MM.1S (cell line): ENCODE data around the gene KLK6.

Experiments
- DNase-seq: peaks from one replicate; pipeline ENCODE4 v3.0.0-alpha.2; 2015
- H2AFZ ChIP-seq: fragments of 300-600 bp; sonication (generic); 2 replicates; pipeline ENCODE4 v1.6.0; 2016; ENCODE audit warnings: antibody characterized with exemption, low read length
- H3F3A ChIP-seq: fragments of 300-600 bp; sonication (generic); 2 replicates; pipeline ENCODE4 v1.6.1; 2016; ENCODE audit warnings: mild to moderate bottlenecking, antibody characterized with exemption, low read length, moderate library complexity, mixed read lengths; ENCODE audit not compliant: insufficient read depth
- H3K27ac ChIP-seq: fragments of 300-600 bp; sonication (generic); 2 replicates; pipeline ENCODE4 v1.5.1; 2016; ENCODE audit warnings: mild to moderate bottlenecking, low read length
- H3K27me3 ChIP-seq: fragments of 300-600 bp; sonication (generic); replicated peaks from 2 replicates; pipeline ENCODE4 v1.6.0; 2016; ENCODE audit warnings: low read length; ENCODE audit not compliant: insufficient read depth
- H3K36me3 ChIP-seq: fragments of 300-600 bp; sonication (generic); replicated peaks from 2 replicates; pipeline ENCODE4 v1.6.1; 2016; ENCODE audit warnings: mild to moderate bottlenecking, low read length, mixed read lengths; ENCODE audit not compliant: insufficient read depth
- H3K4me1 ChIP-seq: fragments of 300-600 bp; sonication (generic); 2 replicates; pipeline ENCODE4 v1.6.1; 2016; ENCODE audit warnings: low read length, mixed read lengths
- H3K4me2 ChIP-seq: fragments of 300-600 bp; sonication (generic); 2 replicates; pipeline ENCODE4 v1.6.0; 2016; ENCODE audit warnings: low read depth, low read length
- H3K4me3 ChIP-seq: fragments of 300-600 bp; sonication (generic); 2 replicates; pipeline ENCODE4 v1.5.1; 2016; ENCODE audit warnings: low read length, mixed read lengths
- H3K79me2 ChIP-seq: fragments of 300-600 bp; sonication (generic); 2 replicates; pipeline ENCODE4 v1.6.1; 2016; ENCODE audit warnings: mixed run types, low read length, mixed read lengths
- H3K9ac ChIP-seq: fragments of 300-600 bp; sonication (generic); 2 replicates; pipeline ENCODE4 v1.6.1; 2016; ENCODE audit warnings: low read length, mixed read lengths
- H3K9me2 ChIP-seq: fragments of 300-600 bp; sonication (generic); replicated peaks from 2 replicates; pipeline ENCODE4 v1.6.1; 2016; ENCODE audit warnings: mild to moderate bottlenecking, low read length, mixed read lengths; ENCODE audit not compliant: insufficient read depth
- H3K9me3 ChIP-seq: fragments of 300-600 bp; sonication (generic); replicated peaks from 2 replicates; pipeline ENCODE4 v1.6.1; 2016; ENCODE audit warnings: mild to moderate bottlenecking, low read length, mixed read lengths; ENCODE audit not compliant: insufficient read depth
- H4K20me1 ChIP-seq: fragments of 300-600 bp; sonication (generic); 2 replicates; pipeline ENCODE4 v1.6.1; 2016; ENCODE audit warnings: mild to moderate bottlenecking, low read length, moderate library complexity, mixed read lengths; ENCODE audit not compliant: insufficient read depth
- CTCF ChIP-seq: fragments of 300-600 bp; sonication (generic); IDR thresholded peaks from 2 replicates; pipeline ENCODE4 v1.5.1; 2016; ENCODE audit warnings: antibody characterized with exemption, low read length, mixed read lengths
- EZH2 ChIP-seq: fragments of 300-600 bp; sonication (generic); optimal IDR thresholded peaks from 2 replicates; pipeline ENCODE3; 2017; ENCODE audit warnings: low read depth, mild to moderate bottlenecking, antibody characterized with exemption, low read length, mixed read lengths
- EZH2phosphoT487 ChIP-seq: fragments of 300-600 bp; sonication (generic); IDR thresholded peaks from 2 replicates; pipeline ENCODE4 v1.6.1; 2018; ENCODE audit warnings: antibody characterized with exemption, low read length

KLK6 gene

GRCh38 chr19:51010066-51010795, 40.8 kb upstream of the KLK6 start:
- no peak overlapping the region for H3K9ac ChIP-seq
- no peak for DNase-seq
- H3K9me3 ChIP-seq = no peaks in the 10 kb centered on the region
- no peak overlapping the region for H3K27ac ChIP-seq
- no peak overlapping the region for H3K4me3 ChIP-seq
- H4K20me1 ChIP-seq = no peaks in the 10 kb centered on the region
- no peak overlapping the region for H3K4me2 ChIP-seq
- no peaks in the 10 kb centered on the region for H3F3A ChIP-seq
- no peaks in the 10 kb centered on the region for H3K9me2 ChIP-seq
- H3K4me1 ChIP-seq = no peaks in the 10 kb centered on the region
- no peak overlapping the region for H2AFZ ChIP-seq
- TF ChIP-seq CTCF = no peak
- TF ChIP-seq EZH2 = no peak
- no peak for TF ChIP-seq EZH2phosphoT487
- H3K36me3 ChIP-seq = no peaks in the 10 kb centered on the region
- peaks cover 3% of the 10 kb centered on the region; the same call in 1 of the 2 replicates for H3K27me3 ChIP-seq
- no peaks in the 10 kb centered on the region for H3K79me2 ChIP-seq

GRCh38 chr19:51009061-51009891, 39.9 kb upstream of the KLK6 start:
- no peak overlapping the region for H3K4me2 ChIP-seq
- no peak overlapping the region for H2AFZ ChIP-seq
- no peaks in the 10 kb centered on the region for H3F3A ChIP-seq
- no peak overlapping the region for H3K4me3 ChIP-seq
- no peaks in the 10 kb centered on the region for H3K9me2 ChIP-seq
- H3K9me3 ChIP-seq = no peaks in the 10 kb centered on the region
- H3K4me1 ChIP-seq = no peaks in the 10 kb centered on the region
- DNase-seq = no peak
- no peaks in the 10 kb centered on the region for H3K36me3 ChIP-seq
- TF ChIP-seq EZH2phosphoT487 (no peak), EZH2 (no peak), CTCF (no peak)
- peaks cover 3% of the 10 kb centered on the region; the same call in 1 of the 2 replicates for H3K27me3 ChIP-seq
- no peaks in the 10 kb centered on the region for H4K20me1 ChIP-seq
- no peak overlapping the region for H3K9ac ChIP-seq
- H3K27ac ChIP-seq = no peak overlapping the region
- H3K79me2 ChIP-seq = no peaks in the 10 kb centered on the region

- H3K79me2 ChIP-seq = no peaks in the 10 kb centered on the region
- no peak overlapping the region for H3K27ac ChIP-seq
- no peaks in the 10 kb centered on the region for H3K9me2 ChIP-seq
- DNase-seq = no peak
- TF ChIP-seq EZH2phosphoT487 (no peak), EZH2 (no peak), CTCF (no peak)
- no peaks in the 10 kb centered on the region for H4K20me1 ChIP-seq
- no peaks in the 10 kb centered on the region for H3F3A ChIP-seq
- H3K4me3 ChIP-seq = no peak overlapping the region
- no peak overlapping the region for H3K4me2 ChIP-seq
- peaks cover 7% of the 10 kb centered on the region; the same call in 1 of the 2 replicates for H3K27me3 ChIP-seq
- H3K36me3 ChIP-seq = no peaks in the 10 kb centered on the region
- no peaks in the 10 kb centered on the region for H3K4me1 ChIP-seq
- no peak overlapping the region for H3K9ac ChIP-seq
- H2AFZ ChIP-seq = no peak overlapping the region
- no peaks in the 10 kb centered on the region for H3K9me3 ChIP-seq
Observed at GRCh38 chr19:51007488-51007887, 38.1 kb upstream of the KLK6 start.
